ENCODE data around the gene NPPC.
"Not testable (repeated sequence)": the region's sequence is repeated elsewhere in the genome, so short reads cannot be mapped to it uniquely, and the experiment has no call there.

Gene NPPC

DNA sequence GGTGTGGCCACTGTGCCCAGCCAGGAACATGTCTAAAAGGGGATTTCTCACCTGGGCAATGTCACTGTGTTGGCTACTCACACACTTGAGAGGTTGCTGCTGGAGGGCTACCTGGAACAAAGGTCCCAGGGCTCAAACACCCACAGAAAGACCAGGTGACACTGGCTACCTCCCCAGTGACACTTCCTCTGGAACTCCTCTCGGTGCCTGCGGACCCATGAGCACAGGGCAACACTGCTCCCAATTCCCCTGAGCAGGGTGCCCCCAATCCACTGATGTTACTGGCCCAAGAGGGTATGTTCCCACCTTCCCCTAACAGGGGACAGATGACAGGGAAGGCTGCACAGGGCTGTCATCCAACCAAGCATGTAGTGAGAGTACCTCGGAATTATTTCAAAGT lies 5.8 kb downstream of the NPPC start:
- DNase-seq (ENCODE audit: low spot score) = no peak

DNA sequence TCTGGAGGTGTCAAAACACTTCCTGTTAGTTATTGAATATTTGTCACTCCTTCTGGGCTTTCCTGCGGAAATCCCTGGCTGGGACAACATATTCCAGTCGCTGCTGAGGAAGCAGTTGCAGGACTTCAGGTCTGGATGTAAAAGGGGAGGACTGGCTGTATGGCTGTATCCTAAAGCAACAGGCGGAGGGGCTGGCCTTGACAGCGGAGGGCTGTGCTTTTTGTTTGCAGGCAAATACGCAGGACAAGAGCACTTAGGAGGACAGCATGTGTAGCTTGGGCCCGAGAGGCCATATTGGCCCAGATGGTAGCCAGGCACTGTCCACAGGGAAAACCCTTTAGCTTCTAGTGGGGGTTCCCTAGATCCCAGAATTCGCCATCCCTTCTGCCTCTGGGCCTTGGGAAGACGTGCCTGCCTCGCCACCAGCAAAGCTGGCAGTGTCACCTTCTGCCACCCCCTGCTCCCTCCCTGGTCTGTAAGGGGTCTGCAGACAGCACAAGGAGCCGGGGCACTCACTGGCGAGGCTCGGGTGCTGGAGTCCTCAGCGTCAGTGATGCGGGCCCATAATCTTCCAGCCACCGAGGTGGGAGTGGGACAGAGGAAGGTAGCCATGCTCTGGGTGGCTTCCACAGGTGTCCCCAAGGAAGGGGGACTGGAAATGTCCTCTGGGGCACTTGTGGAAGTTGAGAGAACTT lies 6.7 kb downstream of the NPPC start:
- no peak for DNase-seq (ENCODE audit: low spot score)

GRCh38 chr2:231918501-231919330 lies 7.5 kb downstream of the NPPC start:
- DNase-seq (ENCODE audit: low spot score) = no peak

DNA sequence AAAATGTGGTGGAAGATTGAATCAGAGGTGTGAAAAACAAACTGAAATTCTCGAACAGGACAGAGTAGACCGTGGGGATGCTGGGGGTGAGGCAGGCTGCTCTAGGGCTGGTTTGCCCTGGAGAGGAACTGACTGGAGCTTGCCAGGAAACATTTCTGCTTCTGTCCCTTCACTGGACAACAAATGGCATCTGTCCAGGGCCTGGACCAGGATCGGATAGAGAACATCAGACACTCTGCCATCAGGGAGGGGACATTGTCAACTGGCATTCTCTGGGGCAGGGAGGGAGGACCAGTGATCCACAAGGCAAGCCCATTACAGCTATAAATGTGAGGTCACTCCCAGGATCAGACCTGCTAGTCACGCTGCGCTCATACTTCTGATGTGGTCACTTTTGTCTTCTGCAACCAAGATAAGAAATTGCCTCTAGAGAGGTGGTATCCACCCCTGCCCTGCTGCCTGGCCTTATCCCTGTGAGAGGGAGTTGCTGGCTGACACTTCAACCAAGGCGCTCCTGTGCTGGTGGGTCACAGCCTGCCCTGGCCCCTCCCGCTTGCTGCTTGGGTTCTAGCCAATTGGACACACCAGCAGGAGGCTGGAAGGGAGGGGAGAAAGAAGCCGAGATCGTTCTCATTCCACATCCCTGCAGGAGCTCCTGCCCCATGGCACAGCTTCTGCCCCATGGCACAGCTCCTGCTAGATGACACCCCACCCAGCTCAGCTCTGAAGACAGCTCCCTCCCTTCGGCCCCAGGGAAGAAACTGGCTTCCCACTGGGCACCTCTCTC lies 8.7 kb downstream of the NPPC start:
- no peak for DNase-seq (ENCODE audit: low spot score)

DNA sequence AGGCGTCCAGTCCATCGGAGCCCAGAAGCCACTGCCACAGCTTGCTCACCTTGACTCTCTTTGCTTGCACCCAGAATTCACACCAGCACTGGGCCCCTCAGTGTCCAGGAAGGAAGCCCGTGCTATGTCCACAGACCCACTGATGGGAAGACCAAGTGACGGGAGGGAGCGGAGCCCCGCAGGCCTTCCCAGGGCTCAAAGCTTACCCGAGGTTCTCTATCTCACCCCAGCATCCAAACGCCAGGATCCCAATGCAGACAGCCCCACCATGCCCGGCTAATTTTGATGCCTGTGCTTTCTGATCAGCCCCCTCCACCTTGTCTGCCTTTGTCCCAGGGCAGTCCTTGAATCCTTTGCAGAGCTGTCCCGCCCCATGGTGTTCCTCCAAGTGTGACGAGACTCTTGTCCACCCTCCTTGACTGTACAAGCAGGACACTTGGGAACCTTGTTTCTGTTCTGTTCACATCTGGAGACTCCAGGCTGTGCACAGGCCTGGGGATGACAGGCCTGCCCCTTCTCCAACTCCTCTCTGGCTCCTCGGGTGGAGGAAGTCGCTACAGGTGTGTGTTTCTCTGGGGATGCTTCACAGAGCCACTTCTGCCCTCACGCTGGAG lies 12.0 kb downstream of the NPPC start:
- DNase-seq (ENCODE audit: low spot score) = no peak

DNA sequence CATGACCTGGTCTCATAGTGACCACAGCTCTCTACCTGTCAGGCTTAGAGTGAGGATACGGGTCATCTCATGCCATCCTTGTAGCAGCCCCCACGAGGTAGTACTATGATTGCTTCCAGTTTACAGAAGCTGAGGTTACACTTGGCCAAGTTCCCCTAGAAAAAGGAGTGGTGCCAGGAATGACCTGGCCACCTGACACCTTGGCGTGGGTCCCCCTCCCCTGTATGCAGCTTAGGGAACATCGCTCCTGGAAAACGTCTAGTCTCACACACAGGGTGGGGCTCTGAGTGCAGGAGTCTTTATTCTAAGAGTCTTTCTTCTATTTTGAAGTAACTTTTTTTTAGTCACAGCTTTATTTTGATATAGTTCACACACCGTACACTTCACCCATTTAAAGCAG lies 14.8 kb downstream of the NPPC start:
- no peak for DNase-seq (ENCODE audit: low spot score)

DNA sequence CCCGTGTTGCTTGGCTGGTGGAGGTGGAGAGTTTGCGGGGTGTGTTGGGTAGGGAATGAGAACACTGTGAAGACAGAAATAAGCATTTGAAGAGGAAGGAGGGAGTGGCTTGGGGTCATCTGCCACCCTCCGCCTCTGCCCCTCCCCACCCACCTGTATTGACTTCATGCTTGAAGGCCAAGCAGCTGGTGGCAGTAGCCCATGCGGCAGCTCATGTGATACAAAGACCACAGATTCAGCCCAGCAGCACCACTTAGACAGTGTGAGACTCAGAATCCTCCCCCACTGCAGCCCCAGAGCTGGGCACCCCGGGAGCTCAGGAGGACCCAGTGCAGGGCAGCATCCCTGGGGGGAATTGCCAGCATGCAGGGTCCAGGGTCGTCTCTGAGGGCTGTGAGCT lies 15.4 kb downstream of the NPPC start:
- no peak for DNase-seq (ENCODE audit: low spot score)

- not testable (repeated sequence) for DNase-seq (ENCODE audit: low spot score)
These were observed 16.0 kb downstream of the NPPC start for GRCh38 chr2:231910161-231910560.

- DNase-seq (ENCODE audit: low spot score) = no peak
These were observed 16.6 kb downstream of the NPPC start for GRCh38 chr2:231909631-231910030.

DNA sequence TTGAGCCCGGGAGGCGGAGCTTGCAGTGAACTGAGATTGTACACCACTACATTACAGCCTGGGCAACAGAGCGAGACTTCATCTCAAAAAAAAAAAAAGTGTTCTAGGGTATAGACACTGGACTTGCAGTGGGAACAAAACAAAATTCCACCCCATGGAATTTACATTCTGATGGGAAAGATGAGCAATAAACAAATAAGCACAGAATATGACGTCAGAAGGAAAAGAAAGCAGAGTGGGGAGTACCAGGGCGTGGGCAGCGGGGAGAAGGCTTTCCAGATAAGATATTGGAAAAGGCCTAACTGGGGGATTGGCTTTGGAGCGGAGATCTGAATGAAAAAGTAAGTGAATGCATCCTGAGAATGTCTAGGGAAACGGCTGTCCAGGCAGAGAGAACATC lies 17.6 kb downstream of the NPPC start:
- DNase-seq (ENCODE audit: low spot score) = no peak

DNA sequence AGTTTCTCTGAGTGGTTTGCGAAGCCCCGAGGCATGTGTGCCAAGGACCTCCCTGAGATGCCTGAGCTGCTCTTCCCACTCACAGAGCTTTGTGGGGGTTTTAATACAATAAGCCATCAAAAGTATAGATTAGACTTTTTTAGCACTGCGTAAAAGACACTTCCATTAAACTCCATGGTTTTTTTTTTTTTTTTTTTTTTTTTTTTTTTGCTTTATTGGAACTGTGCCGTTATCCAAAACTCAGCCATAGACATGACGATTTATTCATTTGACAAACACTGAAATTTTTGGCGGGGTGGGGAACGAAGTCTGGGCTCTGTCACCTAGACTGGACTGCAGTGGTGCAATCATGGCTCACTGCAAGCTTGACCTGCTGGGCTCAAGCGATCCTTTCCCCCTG lies 18.4 kb downstream of the NPPC start:
- no peak for DNase-seq (ENCODE audit: low spot score)

- no peak for DNase-seq (ENCODE audit: low spot score)
These were observed 21.2 kb downstream of the NPPC start for GRCh38 chr2:231905026-231905425.

- DNase-seq (ENCODE audit: low spot score) = no peak
These were observed 22.0 kb downstream of the NPPC start for GRCh38 chr2:231904161-231904611.

- no peak for DNase-seq (ENCODE audit: low spot score)
These were observed 23.6 kb downstream of the NPPC start for GRCh38 chr2:231902598-231902997.

DNA sequence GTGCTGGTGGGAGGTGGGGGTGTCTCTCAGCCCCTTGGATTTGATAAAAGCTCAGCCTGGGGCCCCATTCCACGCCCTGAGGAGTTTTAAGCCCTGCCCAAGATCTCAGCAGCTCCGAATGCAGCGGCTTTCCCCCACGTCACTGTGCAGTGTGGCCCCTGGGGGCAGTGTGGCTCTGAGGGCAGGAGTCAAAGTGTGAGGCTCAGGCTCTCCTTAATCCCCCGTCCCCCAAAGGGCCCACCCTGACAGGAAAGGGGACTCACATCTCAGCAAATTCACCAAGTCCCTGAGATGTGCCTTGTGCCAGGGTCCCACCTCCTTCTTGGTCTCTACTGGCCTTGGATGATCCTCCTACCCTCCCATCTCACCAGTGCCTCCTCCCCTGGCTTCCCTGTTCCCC lies 25.2 kb downstream of the NPPC start:
- DNase-seq (ENCODE audit: low spot score) = no peak

- DNase-seq (ENCODE audit: low spot score) = peak; percentile 54
These were observed 25.7 kb downstream of the NPPC start for GRCh38 chr2:231900486-231900942.

GRCh38 chr2:231894566-231895380 lies 31.4 kb downstream of the NPPC start:
- DNase-seq (ENCODE audit: low spot score) = no peak

- no peak for DNase-seq (ENCODE audit: low spot score)
These were observed 34.7 kb downstream of the NPPC start for GRCh38 chr2:231891514-231891905.

GRCh38 chr2:231890896-231891513 lies 35.2 kb downstream of the NPPC start:
- no peak for DNase-seq (ENCODE audit: low spot score)

GRCh38 chr2:231887756-231888155 lies 38.4 kb downstream of the NPPC start:
- no peak for DNase-seq (ENCODE audit: low spot score)
